Gastrocnemius medialis (tissue), 4 donors: ENCODE results near the gene ADAMTS14. TPM values are rescaled to one million over a fixed set of nuclear protein-coding genes. Genes with fewer than 3 reads are reported as not detected.
A peak's percentile ranks its signal among the peaks of the same experiment; 100 is the strongest.

ENCODE experiments used
- ATAC-seq, 2 donors: fragments of 150-250 bp; one replicate each; pipeline ENCODE4 v1.9.1; 2016
- DNase-seq, 2 donors: peaks; one replicate each; pipeline ENCODE4 v3.0.0-alpha.2; 2019
- H3K27ac ChIP-seq, 4 donors: fragments of 200-600 bp; sonication (generic); 1 replicate in 1 of 4; 2 replicates in 3 of 4; pipeline ENCODE4 v1.5.1; 2016 to 2018; ENCODE audit warnings: mild to moderate bottlenecking in 2 of 4, moderate library complexity in 1 of 4
- H3K27me3 ChIP-seq, 3 donors: fragments of 200-600 bp; sonication (generic) in 2 of 3; 1 replicate in 1 of 3; 2 replicates in 2 of 3; pipeline versions ENCODE4 v1.5.1 to v1.6.0; 2016 to 2019; ENCODE audit warnings: mild to moderate bottlenecking in 1 of 3, moderate library complexity in 1 of 3
- H3K36me3 ChIP-seq, 2 donors: fragments of 200-600 bp; sonication (generic) in 1 of 2; one replicate each; pipeline ENCODE4 v1.5.1; 2017 to 2018
- H3K4me1 ChIP-seq, 2 donors: fragments of 200-600 bp; sonication (generic) in 1 of 2; one replicate each; pipeline ENCODE4 v1.5.1; 2016 to 2017; ENCODE audit warnings: mild to moderate bottlenecking in 2 of 2
- H3K4me3 ChIP-seq, 4 donors: fragments of 200-600 bp; sonication (generic) in 3 of 4; 1 replicate in 1 of 4; 2 replicates in 3 of 4; pipeline ENCODE4 v1.5.1; 2016 to 2019; ENCODE audit warnings: mild to moderate bottlenecking in 2 of 4
- H3K9me3 ChIP-seq, 3 donors: fragments of 200-600 bp; sonication (generic) in 2 of 3; 1 replicate in 1 of 3; 2 replicates in 2 of 3; pipeline ENCODE4 v1.5.1; 2016 to 2019
- CTCF ChIP-seq, 5 experiments: fragments of 450-650 bp in 3 of 5; fragments of 200-600 bp in 2 of 5; sonication (generic) in 2 of 5; IDR thresholded peaks in 4 of 5; conservative IDR thresholded peaks in 1 of 5; 1 replicate in 4 of 5; 2 replicates in 1 of 5; pipeline ENCODE4 v1.5.1; 2016 to 2019; ENCODE audit warnings: antibody characterized with exemption in 5 of 5, mild to moderate bottlenecking in 3 of 5, moderate library complexity in 3 of 5
- POLR2A ChIP-seq, 2 donors: fragments of 450-650 bp; IDR thresholded peaks; one replicate each; pipeline ENCODE4 v1.6.1; 2017; ENCODE audit warnings: antibody characterized with exemption in 2 of 2, mild to moderate bottlenecking in 2 of 2, moderate library complexity in 2 of 2
- in situ Hi-C, 4 donors: fragments of 200-750 bp; cut with MboI; loops; one replicate each; pipeline versions ENCODE4 v1.15.0 to v1.8.0; 2017; ENCODE audit warnings: low sequenced_read_pairs in 4 of 4
- intact Hi-C: fragments of 100-400 bp; cut with DNase I; formaldehyde crosslinking; loops from one replicate; pipeline ENCODE4 v1.15.1; 2023; ENCODE audit warnings: low total_unique reads
- total RNA-seq, 4 donors: library from RNA; depleted of rRNA; stranded (reverse); fragments of >200 nt; gene quantifications; one replicate each; pipeline versions ENCODE4 v1.1.0 to v1.2.3, GENCODE V29; 2016

Gene ADAMTS14
- total RNA-seq, 4 donors from 2014 or later, result 0.10 TPM; not detected in 3

GRCh38 chr10:70740406-70741288, 68.3 kb downstream of the ADAMTS14 start:
- Histone ChIP-seq H3K36me3 (no peaks in the 10 kb centered on the region), H3K4me3 (no peak overlapping the region), H3K4me1 (peaks cover 0 to 10% of the 10 kb centered on the region in 2 donors), H3K27me3 (no peaks in the 10 kb centered on the region), H3K27ac (no peak overlapping the region), H3K9me3 (no peaks in the 10 kb centered on the region)
- in situ Hi-C loops (no loop called here), intact Hi-C loops (no loop called here)
- TF ChIP-seq POLR2A (IDR thresholded peaks at IDR 0.05) (no peak), CTCF (IDR thresholded peaks at IDR 0.05 in 4 of 5, conservative IDR thresholded peaks at IDR 0.05 in 1 of 5) (no peak)
- DNase-seq (no peak), ATAC-seq (no peak)

GRCh38 chr10:70742537-70743429, 70.5 kb downstream of the ADAMTS14 start:
- H3K4me3 ChIP-seq, result no peak overlapping the region
- peaks cover 0 to 23% of the 10 kb centered on the region in 2 donors for H3K4me1 ChIP-seq
- H3K36me3 ChIP-seq, result no peaks in the 10 kb centered on the region
- H3K27me3 ChIP-seq, result no peaks in the 10 kb centered on the region
- ATAC-seq (peak; percentile 8 to 39), DNase-seq (no peak)
- no peak for TF ChIP-seq POLR2A (IDR thresholded peaks at IDR 0.05)
- no peak for TF ChIP-seq CTCF (IDR thresholded peaks at IDR 0.05 in 4 of 5, conservative IDR thresholded peaks at IDR 0.05 in 1 of 5)
- in situ Hi-C loops (no loop called here), intact Hi-C loops (no loop called here)
- no peak overlapping the region for H3K27ac ChIP-seq
- no peaks in the 10 kb centered on the region for H3K9me3 ChIP-seq

- ATAC-seq (no peak), DNase-seq (no peak)
- TF ChIP-seq CTCF (IDR thresholded peaks at IDR 0.05 in 4 of 5, conservative IDR thresholded peaks at IDR 0.05 in 1 of 5) (no peak), POLR2A (IDR thresholded peaks at IDR 0.05) (no peak)
- no peak overlapping the region for H3K4me3 ChIP-seq
- intact Hi-C loops, result no loop called here
- no peaks in the 10 kb centered on the region for H3K27me3 ChIP-seq
- no peaks in the 10 kb centered on the region for H3K9me3 ChIP-seq
- H3K36me3 ChIP-seq, result no peaks in the 10 kb centered on the region
- H3K4me1 ChIP-seq, result peaks cover 0 to 23% of the 10 kb centered on the region in 2 donors
- in situ Hi-C loops, result no loop called here
- no peak overlapping the region for H3K27ac ChIP-seq
Observed at GRCh38 chr10:70743430-70743788, 71.1 kb downstream of the ADAMTS14 start.

GRCh38 chr10:70743879-70744278, 71.6 kb downstream of the ADAMTS14 start:
- Histone ChIP-seq H3K4me1 (peaks cover 0 to 23% of the 10 kb centered on the region in 2 donors), H3K9me3 (no peaks in the 10 kb centered on the region), H3K36me3 (no peaks in the 10 kb centered on the region), H3K4me3 (no peak overlapping the region), H3K27ac (no peak overlapping the region), H3K27me3 (no peaks in the 10 kb centered on the region)
- ATAC-seq, result no peak
- intact Hi-C loops, result no loop called here
- TF ChIP-seq POLR2A (IDR thresholded peaks at IDR 0.05) (no peak), CTCF (IDR thresholded peaks at IDR 0.05 in 4 of 5, conservative IDR thresholded peaks at IDR 0.05 in 1 of 5) (no peak)
- in situ Hi-C loops, result no loop called here
- DNase-seq, result no peak
